Coronary artery (tissue), 2 donors: ENCODE measurements around the gene FRMD3.

Experiments used
- DNase-seq: peaks from one replicate; pipeline ENCODE4 v3.0.0-alpha.2; 2017; ENCODE audit warnings: low spot score
- H3K27ac ChIP-seq, 2 donors: fragments of 200-600 bp; sonication (generic); one replicate each; pipeline ENCODE4 v1.5.1; 2016 to 2019
- H3K4me3 ChIP-seq: fragments of 200-600 bp; sonication (generic); 2 replicates; pipeline ENCODE4 v1.5.1; 2016; ENCODE audit warnings: mild to moderate bottlenecking, moderate library complexity
- CTCF ChIP-seq: fragments of 200-600 bp; sonication (generic); IDR thresholded peaks from one replicate; pipeline ENCODE4 v1.5.1; 2019; ENCODE audit warnings: antibody characterized with exemption

The FRMD3 gene

DNA sequence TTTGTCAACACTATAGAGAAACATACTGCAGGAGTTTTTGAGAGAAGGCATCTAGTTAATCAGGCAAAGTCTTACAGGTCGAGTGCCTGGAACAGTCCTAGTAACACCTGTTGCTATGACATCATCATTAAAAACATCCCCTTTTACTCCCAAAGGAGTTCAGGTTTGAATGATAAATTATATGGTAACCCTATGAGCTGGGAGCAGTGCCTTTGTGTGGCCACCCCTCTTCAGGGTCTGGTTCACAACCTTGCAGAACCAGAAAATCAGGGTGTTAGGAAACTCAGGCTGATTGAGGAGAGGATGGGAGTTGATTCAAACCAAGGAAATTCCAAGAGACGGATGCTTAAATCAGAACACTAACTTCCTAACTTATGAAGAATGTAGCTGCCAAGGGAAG, 296.1 kb downstream of the FRMD3 start:
- no peak for DNase-seq
- TF ChIP-seq CTCF = no peak
- Histone ChIP-seq H3K27ac (no peak overlapping the region), H3K4me3 (no peak overlapping the region)

- no peak overlapping the region for H3K4me3 ChIP-seq
- DNase-seq = no peak
- H3K27ac ChIP-seq = no peak overlapping the region
- TF ChIP-seq CTCF = no peak
Measured at GRCh38 chr9:83240671-83241070, 297.5 kb downstream of the FRMD3 start.

- no peak overlapping the region for H3K27ac ChIP-seq
- H3K4me3 ChIP-seq = no peak overlapping the region
- DNase-seq = no peak
- no peak for TF ChIP-seq CTCF
Measured at GRCh38 chr9:83239747-83240146, 298.5 kb downstream of the FRMD3 start.

GRCh38 chr9:83238871-83239640, 299.1 kb downstream of the FRMD3 start:
- H3K27ac ChIP-seq = no peak overlapping the region
- DNase-seq = no peak
- H3K4me3 ChIP-seq = no peak overlapping the region
- TF ChIP-seq CTCF = no peak

DNA sequence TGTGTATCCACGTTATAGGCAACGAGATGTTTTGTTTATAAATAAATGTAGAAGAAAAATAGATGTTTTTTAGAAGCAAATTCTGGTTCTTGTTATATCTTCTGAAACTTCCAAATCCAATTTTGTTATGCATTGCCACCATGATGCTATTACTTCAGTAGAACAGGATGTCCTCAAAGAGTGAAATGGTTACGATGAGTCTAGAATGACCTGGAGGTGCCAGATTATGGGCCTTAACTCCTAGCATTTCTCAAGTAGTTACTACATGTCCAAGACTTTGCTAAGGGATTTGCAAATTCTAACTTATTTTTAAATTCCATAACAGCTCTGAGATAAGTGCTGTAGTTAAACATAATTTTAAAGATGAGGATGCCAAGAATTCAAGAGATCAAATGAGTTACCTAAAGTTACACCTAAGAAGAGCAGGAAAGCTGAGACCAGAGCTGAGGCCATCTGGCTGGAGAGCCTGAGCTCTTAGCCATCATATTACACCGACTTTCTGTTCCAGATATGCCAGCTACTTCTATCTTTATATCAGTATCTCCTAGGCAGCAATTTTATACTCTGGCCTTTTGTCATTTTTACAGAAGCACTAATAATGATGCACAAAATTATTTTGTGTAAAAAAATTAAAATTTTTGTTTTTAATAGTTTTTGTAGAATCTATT, 302.0 kb downstream of the FRMD3 start:
- H3K4me3 ChIP-seq = no peak overlapping the region
- DNase-seq = no peak
- H3K27ac ChIP-seq = no peak overlapping the region
- TF ChIP-seq CTCF = no peak

GRCh38 chr9:83235526-83235925, 302.7 kb downstream of the FRMD3 start:
- no peak for DNase-seq
- Histone ChIP-seq H3K27ac (no peak overlapping the region), H3K4me3 (no peak overlapping the region)
- TF ChIP-seq CTCF = no peak

DNA sequence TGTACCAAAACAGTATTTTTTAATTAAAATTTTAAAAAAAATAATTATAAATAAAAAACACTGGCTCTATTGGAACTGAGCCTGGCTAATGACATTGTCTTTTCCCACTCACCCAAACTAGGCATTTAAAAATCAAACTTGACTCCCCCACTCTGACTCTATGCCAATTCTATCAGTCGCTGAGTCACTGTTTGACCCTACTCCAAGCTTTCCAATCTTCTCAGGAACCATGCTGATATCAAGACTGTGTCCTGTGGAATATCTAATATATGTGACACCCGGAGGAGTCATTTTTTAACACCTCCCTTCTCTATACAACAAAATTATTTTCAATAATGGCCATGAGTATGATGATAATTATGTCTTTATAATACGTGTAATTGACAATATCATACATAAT, 303.7 kb downstream of the FRMD3 start:
- no peak for TF ChIP-seq CTCF
- DNase-seq = no peak
- H3K4me3 ChIP-seq = no peak overlapping the region
- no peak overlapping the region for H3K27ac ChIP-seq
